ENCODE measurements around the gene MCHR1.

MCHR1 gene

DNA sequence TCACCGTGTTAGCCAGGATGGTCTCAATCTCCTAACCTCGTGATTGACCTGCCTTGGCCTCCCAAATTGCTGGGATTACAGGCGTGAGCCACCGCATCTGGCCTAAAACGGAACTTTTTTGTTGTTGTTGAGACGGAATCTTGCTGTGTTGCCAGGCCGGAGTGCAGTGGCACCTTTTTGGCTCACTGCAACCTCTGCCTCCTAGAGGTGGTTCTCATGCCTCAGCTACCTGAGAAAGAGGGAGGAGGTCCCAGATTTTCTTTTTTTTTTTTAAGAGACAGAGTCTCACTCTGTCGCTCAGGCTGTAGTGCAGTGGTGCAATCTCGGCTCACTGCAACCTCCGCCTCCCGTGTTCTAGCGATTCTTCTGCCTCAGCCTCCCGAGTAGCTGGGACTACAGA lies 7.9 kb upstream of the MCHR1 start:
- TF ChIP-seq TCF12 (IDR thresholded peaks at IDR 0.05; ENCODE audit: low read depth) = no peak
- TF ChIP-seq YY1 (IDR thresholded peaks at IDR 0.05; ENCODE audit: low read depth) = no peak
- TF ChIP-seq EGR1 (IDR thresholded peaks at IDR 0.05) = no peak
- TF ChIP-seq CEBPB (IDR thresholded peaks at IDR 0.05) = no peak
- no peak for TF ChIP-seq CREB1 (IDR thresholded peaks at IDR 0.05; ENCODE audit: low read depth)
- TF ChIP-seq TEAD4 (IDR thresholded peaks at IDR 0.05) = no peak
- TF ChIP-seq, protein P1, sequence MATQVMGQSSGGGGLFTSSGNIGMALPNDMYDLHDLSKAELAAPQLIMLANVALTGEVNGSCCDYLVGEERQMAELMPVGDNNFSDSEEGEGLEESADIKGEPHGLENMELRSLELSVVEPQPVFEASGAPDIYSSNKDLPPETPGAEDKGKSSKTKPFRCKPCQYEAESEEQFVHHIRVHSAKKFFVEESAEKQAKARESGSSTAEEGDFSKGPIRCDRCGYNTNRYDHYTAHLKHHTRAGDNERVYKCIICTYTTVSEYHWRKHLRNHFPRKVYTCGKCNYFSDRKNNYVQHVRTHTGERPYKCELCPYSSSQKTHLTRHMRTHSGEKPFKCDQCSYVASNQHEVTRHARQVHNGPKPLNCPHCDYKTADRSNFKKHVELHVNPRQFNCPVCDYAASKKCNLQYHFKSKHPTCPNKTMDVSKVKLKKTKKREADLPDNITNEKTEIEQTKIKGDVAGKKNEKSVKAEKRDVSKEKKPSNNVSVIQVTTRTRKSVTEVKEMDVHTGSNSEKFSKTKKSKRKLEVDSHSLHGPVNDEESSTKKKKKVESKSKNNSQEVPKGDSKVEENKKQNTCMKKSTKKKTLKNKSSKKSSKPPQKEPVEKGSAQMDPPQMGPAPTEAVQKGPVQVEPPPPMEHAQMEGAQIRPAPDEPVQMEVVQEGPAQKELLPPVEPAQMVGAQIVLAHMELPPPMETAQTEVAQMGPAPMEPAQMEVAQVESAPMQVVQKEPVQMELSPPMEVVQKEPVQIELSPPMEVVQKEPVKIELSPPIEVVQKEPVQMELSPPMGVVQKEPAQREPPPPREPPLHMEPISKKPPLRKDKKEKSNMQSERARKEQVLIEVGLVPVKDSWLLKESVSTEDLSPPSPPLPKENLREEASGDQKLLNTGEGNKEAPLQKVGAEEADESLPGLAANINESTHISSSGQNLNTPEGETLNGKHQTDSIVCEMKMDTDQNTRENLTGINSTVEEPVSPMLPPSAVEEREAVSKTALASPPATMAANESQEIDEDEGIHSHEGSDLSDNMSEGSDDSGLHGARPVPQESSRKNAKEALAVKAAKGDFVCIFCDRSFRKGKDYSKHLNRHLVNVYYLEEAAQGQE (IDR thresholded peaks at IDR 0.05; ENCODE audit: low read depth) = no peak
- TF ChIP-seq, protein P2, sequence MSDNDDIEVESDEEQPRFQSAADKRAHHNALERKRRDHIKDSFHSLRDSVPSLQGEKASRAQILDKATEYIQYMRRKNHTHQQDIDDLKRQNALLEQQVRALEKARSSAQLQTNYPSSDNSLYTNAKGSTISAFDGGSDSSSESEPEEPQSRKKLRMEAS (IDR thresholded peaks at IDR 0.05) = no peak
- no peak for TF ChIP-seq TAF1 (IDR thresholded peaks at IDR 0.05; ENCODE audit: low read depth)
- TF ChIP-seq FOXM1 (IDR thresholded peaks at IDR 0.05; ENCODE audit: borderline replicate concordance, low read depth) = no peak

DNA sequence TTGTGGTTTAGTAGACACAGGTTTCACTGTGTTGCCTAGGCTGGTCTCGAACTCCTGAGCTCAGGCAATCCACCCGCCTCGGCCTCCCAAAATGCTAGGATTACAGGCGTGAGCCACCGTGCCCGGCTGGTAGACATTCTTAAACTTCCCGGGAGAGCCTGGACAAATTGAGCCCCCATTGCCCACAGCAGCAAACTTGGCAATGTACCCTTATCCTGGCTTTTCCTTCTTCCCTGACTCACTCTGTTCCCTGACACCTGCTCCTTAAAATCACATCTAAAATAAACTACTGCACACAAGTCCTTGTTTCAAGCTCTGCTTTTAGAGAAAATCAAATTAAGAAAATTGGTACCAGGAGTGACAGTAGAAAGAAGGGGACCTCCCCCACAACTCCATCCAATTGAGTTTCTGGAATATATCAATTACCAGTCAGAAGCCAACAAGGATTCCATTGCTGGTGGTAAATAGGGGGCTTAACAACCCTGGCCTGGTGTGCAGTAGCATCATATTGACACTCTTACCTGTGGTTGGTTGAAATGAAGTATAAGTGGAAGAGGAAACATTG lies 7.4 kb upstream of the MCHR1 start:
- TF ChIP-seq EP300 (IDR thresholded peaks at IDR 0.05; ENCODE audit: borderline replicate concordance) = no peak
- no peak for TF ChIP-seq CEBPB (IDR thresholded peaks at IDR 0.05)
- no peak for TF ChIP-seq TEAD4 (IDR thresholded peaks at IDR 0.05)
- TF ChIP-seq, protein P3, sequence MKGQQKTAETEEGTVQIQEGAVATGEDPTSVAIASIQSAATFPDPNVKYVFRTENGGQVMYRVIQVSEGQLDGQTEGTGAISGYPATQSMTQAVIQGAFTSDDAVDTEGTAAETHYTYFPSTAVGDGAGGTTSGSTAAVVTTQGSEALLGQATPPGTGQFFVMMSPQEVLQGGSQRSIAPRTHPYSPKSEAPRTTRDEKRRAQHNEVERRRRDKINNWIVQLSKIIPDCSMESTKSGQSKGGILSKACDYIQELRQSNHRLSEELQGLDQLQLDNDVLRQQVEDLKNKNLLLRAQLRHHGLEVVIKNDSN (IDR thresholded peaks at IDR 0.05) = no peak
- TF ChIP-seq, protein P1 (IDR thresholded peaks at IDR 0.05; ENCODE audit: low read depth) = no peak
- TF ChIP-seq ZBTB7A (IDR thresholded peaks at IDR 0.05; ENCODE audit: low read depth) = no peak
- TF ChIP-seq TCF12 (IDR thresholded peaks at IDR 0.05; ENCODE audit: low read depth) = no peak
- no peak for TF ChIP-seq FOXM1 (IDR thresholded peaks at IDR 0.05; ENCODE audit: borderline replicate concordance, low read depth)
- TF ChIP-seq, protein P2 (IDR thresholded peaks at IDR 0.05) = no peak
- no peak for TF ChIP-seq EGR1 (IDR thresholded peaks at IDR 0.05)
- TF ChIP-seq YY1 (IDR thresholded peaks at IDR 0.05; ENCODE audit: low read depth) = no peak

DNA sequence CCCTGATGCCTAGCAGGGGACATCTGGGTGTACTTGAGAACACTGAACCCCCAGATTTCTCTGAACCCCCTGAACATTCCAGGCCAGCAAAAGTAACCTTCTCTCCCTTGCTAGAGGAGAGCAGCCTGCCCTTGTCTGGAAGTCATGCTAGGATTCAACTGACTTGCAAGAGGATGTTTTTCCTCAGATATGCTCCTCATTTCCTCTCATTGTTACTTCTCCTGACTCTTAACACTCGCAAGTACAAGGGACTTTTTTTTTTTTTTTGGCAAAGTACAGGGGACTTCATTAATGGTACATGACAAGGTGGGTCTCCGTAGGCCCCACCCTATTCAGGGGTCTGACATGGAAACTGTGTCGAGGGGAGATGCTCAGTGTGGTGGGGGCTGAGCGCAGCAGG lies 6.3 kb upstream of the MCHR1 start:
- TF ChIP-seq CEBPB (IDR thresholded peaks at IDR 0.05) (no peak), YY1 (IDR thresholded peaks at IDR 0.05; ENCODE audit: low read depth) (no peak), NFIC (IDR thresholded peaks at IDR 0.05) (no peak), ZBTB7A (IDR thresholded peaks at IDR 0.05; ENCODE audit: low read depth) (no peak), RAD21 (IDR thresholded peaks at IDR 0.05; ENCODE audit: low read depth) (no peak), EGR1 (IDR thresholded peaks at IDR 0.05) (no peak), TAF1 (IDR thresholded peaks at IDR 0.05; ENCODE audit: low read depth) (no peak), FOXM1 (IDR thresholded peaks at IDR 0.05; ENCODE audit: borderline replicate concordance, low read depth) (no peak), TEAD4 (IDR thresholded peaks at IDR 0.05) (no peak), EP300 (IDR thresholded peaks at IDR 0.05; ENCODE audit: borderline replicate concordance) (no peak), CREB1 (IDR thresholded peaks at IDR 0.05; ENCODE audit: low read depth) (no peak)
- TF ChIP-seq, protein P3 (IDR thresholded peaks at IDR 0.05) = no peak
- TF ChIP-seq, protein P1 (IDR thresholded peaks at IDR 0.05; ENCODE audit: low read depth) = no peak
- TF ChIP-seq, protein P2 (IDR thresholded peaks at IDR 0.05) = no peak

DNA sequence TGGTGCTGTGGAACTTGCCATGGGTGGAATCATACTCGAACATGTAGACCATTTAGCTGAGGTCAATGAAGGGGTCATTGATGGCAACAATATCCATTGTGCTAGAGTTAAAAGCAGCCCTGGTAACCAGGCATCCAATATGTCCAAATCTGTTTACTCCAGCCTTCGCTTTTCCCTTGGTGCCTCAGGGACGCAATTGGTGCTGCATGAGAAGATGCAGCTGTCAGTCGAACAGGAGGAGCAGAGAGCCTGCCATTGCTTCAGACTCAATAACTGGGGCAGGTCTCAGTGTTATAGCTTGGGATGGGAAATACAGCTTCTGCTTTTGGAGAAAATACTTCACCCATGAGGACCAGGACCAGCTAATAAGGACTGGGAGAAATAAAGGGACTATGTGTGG lies 5.0 kb upstream of the MCHR1 start:
- no peak for TF ChIP-seq FOXM1 (IDR thresholded peaks at IDR 0.05; ENCODE audit: borderline replicate concordance, low read depth)
- TF ChIP-seq, protein P1 (IDR thresholded peaks at IDR 0.05; ENCODE audit: low read depth) = no peak
- TF ChIP-seq YY1 (IDR thresholded peaks at IDR 0.05; ENCODE audit: low read depth) = no peak
- TF ChIP-seq CEBPB (IDR thresholded peaks at IDR 0.05) = no peak
- TF ChIP-seq, protein P2 (IDR thresholded peaks at IDR 0.05) = no peak
- no peak for TF ChIP-seq EGR1 (IDR thresholded peaks at IDR 0.05)
- TF ChIP-seq RAD21 (IDR thresholded peaks at IDR 0.05; ENCODE audit: low read depth) = no peak
- no peak for TF ChIP-seq EP300 (IDR thresholded peaks at IDR 0.05; ENCODE audit: borderline replicate concordance)
- no peak for TF ChIP-seq TAF1 (IDR thresholded peaks at IDR 0.05; ENCODE audit: low read depth)
- no peak for TF ChIP-seq TEAD4 (IDR thresholded peaks at IDR 0.05)
- no peak for TF ChIP-seq NFIC (IDR thresholded peaks at IDR 0.05)
- TF ChIP-seq TCF12 (IDR thresholded peaks at IDR 0.05; ENCODE audit: low read depth) = no peak
- TF ChIP-seq CREB1 (IDR thresholded peaks at IDR 0.05; ENCODE audit: low read depth) = no peak
- no peak for TF ChIP-seq ZBTB7A (IDR thresholded peaks at IDR 0.05; ENCODE audit: low read depth)
- TF ChIP-seq, protein P3 (IDR thresholded peaks at IDR 0.05) = no peak

All from Ishikawa (cell line).